Lung (tissue), 12 donors: ENCODE results near the gene RFK. TPM values are rescaled to one million over a fixed set of nuclear protein-coding genes. Genes with fewer than 3 reads are reported as not detected.

Experiments used
- ATAC-seq: fragments of 200-7000 bp; cut with Tn5 transposase; one replicate; pipeline ENCODE4 v1.9.1; 2020; ENCODE audit warnings: moderate number of reproducible peaks; ENCODE audit not compliant: insufficient read depth, low FRiP score
- DNase-seq, 3 donors: peaks; one replicate each; pipeline ENCODE4 v3.0.0-alpha.2; 2013 to 2017
- H3K27ac ChIP-seq, 2 donors: one replicate each; pipeline ENCODE4 v1.5.1; 2013; ENCODE audit warnings: mild to moderate bottlenecking in 2 of 2, moderate library complexity in 2 of 2, control low read depth in 1 of 2, inconsistent platforms in 1 of 2, low read depth in 1 of 2, low read length in 1 of 2
- H3K27me3 ChIP-seq, 3 donors: one replicate each; pipeline ENCODE4 v1.5.1; 2013; ENCODE audit warnings: low read length in 2 of 3; ENCODE audit not compliant: control insufficient read depth in 3 of 3, insufficient read depth in 3 of 3
- H3K36me3 ChIP-seq, 4 donors: one replicate each; pipeline ENCODE4 v1.5.1; 2013; ENCODE audit warnings: low read length in 4 of 4, mild to moderate bottlenecking in 1 of 4, moderate library complexity in 1 of 4; ENCODE audit not compliant: control insufficient read depth in 4 of 4, insufficient read depth in 4 of 4
- H3K4me1 ChIP-seq, 5 donors: one replicate each; pipeline ENCODE4 v1.5.1; 2013; ENCODE audit warnings: low read length in 5 of 5, mild to moderate bottlenecking in 2 of 5, moderate library complexity in 1 of 5; ENCODE audit not compliant: control insufficient read depth in 5 of 5, insufficient read depth in 5 of 5
- H3K4me3 ChIP-seq: one replicate; pipeline ENCODE4 v1.5.1; 2013; ENCODE audit warnings: mild to moderate bottlenecking, control low read depth, moderate library complexity
- H3K9ac ChIP-seq, 2 donors: one replicate each; pipeline ENCODE4 v1.5.1; 2013; ENCODE audit warnings: low read length in 2 of 2, control low read depth in 1 of 2; ENCODE audit not compliant: insufficient read depth in 1 of 2
- H3K9me3 ChIP-seq, 4 donors: one replicate each; pipeline ENCODE4 v1.5.1; 2013; ENCODE audit warnings: low read length in 3 of 4, mild to moderate bottlenecking in 1 of 4, moderate library complexity in 1 of 4; ENCODE audit not compliant: control insufficient read depth in 4 of 4, insufficient read depth in 3 of 4
- CTCF ChIP-seq: IDR thresholded peaks from 2 replicates; pipeline ENCODE4 v1.5.1; 2012; ENCODE audit warnings: mild to moderate bottlenecking; ENCODE audit errors: control extremely low read depth, extremely low read depth
- WGBS, 2 donors: extraction: QIAGEN DNeasy Blood & Tissue Kit; methylation state at CpG; one replicate each; pipeline ENCODE4 v1.1.7; 2013; 5-methylcytosine and 5-hydroxymethylcytosine counted together
- polyA plus RNA-seq, 2 donors: library from polyadenylated mRNA; stranded (reverse); fragments of 200-250 nt; gene quantifications; one replicate each; pipeline ENCODE4 v1.2.1, GENCODE V29; 2013
- total RNA-seq, 2 donors: library from RNA; depleted of rRNA in 1 of 2; stranded (reverse); fragments of >200 nt in 1 of 2; gene quantifications; one replicate each; pipeline ENCODE4 v1.2.1, GENCODE V29; 2014 to 2021
- donor health status: control.
- donor health status: control.
- donor health status: Bipolar disorder and iron deficiency.
- donor health status: healthy.
- donor health status: DM: yes; HTN: yes; CAD: no.

RFK gene
- total and polyA plus RNA-seq, 4 donors = 9.3 to 17.4 (median 15.5) TPM

- H3K27me3 ChIP-seq = no peaks in the 10 kb centered on the region
- ATAC-seq (no peak), DNase-seq (no peak)
- H3K9me3 ChIP-seq = peaks cover 0 to 2% (median 0%) of the 10 kb centered on the region in 4 donors
- H3K27ac ChIP-seq = no peak overlapping the region
- no peak for TF ChIP-seq CTCF
- no peak overlapping the region for H3K9ac ChIP-seq
- 80 to 96% methylated on average over 1 of the region's 1 CpG for WGBS, 2 donors
- H3K36me3 ChIP-seq = no peaks in the 10 kb centered on the region
- no peaks in the 10 kb centered on the region for H3K4me1 ChIP-seq
- H3K4me3 ChIP-seq = no peak overlapping the region
Observed at GRCh38 chr9:76349865-76350264, 44.4 kb downstream of the RFK start.

GRCh38 chr9:76342858-76343257 lies 51.4 kb downstream of the RFK start:
- H3K4me1 ChIP-seq = no peaks in the 10 kb centered on the region
- no peak for DNase-seq
- no peak overlapping the region for H3K9ac ChIP-seq
- H3K4me3 ChIP-seq = no peak overlapping the region
- H3K27ac ChIP-seq = no peak overlapping the region
- H3K27me3 ChIP-seq = no peaks in the 10 kb centered on the region
- TF ChIP-seq CTCF = no peak
- no peaks in the 10 kb centered on the region for H3K36me3 ChIP-seq
- 97 to 98% methylated on average over 2 of the region's 2 CpGs for WGBS, 2 donors
- ATAC-seq = no peak
- no peaks in the 10 kb centered on the region for H3K9me3 ChIP-seq

- Histone ChIP-seq H3K27me3 (no peaks in the 10 kb centered on the region), H3K36me3 (no peaks in the 10 kb centered on the region)
Observed at GRCh38 chr9:76342201-76342600, 52.0 kb downstream of the RFK start.

More at GRCh38 chr9:76342201-76342600, 52.0 kb downstream of the RFK start:
- Histone ChIP-seq H3K9me3 (no peaks in the 10 kb centered on the region), H3K9ac (no peak overlapping the region), H3K27ac (no peak overlapping the region), H3K4me1 (no peaks in the 10 kb centered on the region), H3K4me3 (no peak overlapping the region)
- ATAC-seq = no peak
- TF ChIP-seq CTCF = no peak
- WGBS, 2 donors = 82 to 87% methylated on average over 1 of the region's 1 CpG
- DNase-seq = no peak
